Upper lobe of left lung (tissue), 6 donors: ENCODE measurements around the gene MEGF10. TPM values are rescaled to one million over a fixed set of nuclear protein-coding genes. Genes with fewer than 3 reads are reported as not detected.

Source experiments
- ATAC-seq, 2 donors: fragments of 200-7000 bp; cut with Tn5 transposase; one replicate each; pipeline ENCODE4 v1.9.1; 2022; ENCODE audit warnings: mild to moderate bottlenecking in 2 of 2, moderate library complexity in 2 of 2; ENCODE audit not compliant: low FRiP score in 2 of 2
- DNase-seq, 2 donors: peaks; one replicate each; pipeline ENCODE4 v3.0.0-alpha.2; 2019 to 2020
- H3K27ac ChIP-seq, 4 donors: fragments of 200-600 bp; sonication (generic); one replicate each; pipeline ENCODE4 v1.5.1; 2016 to 2019
- H3K27me3 ChIP-seq, 4 donors: fragments of 200-600 bp; sonication (generic); one replicate each; pipeline ENCODE4 v1.5.1; 2017 to 2019
- H3K36me3 ChIP-seq, 4 donors: fragments of 200-600 bp; sonication (generic); one replicate each; pipeline ENCODE4 v1.5.1; 2016 to 2019
- H3K4me1 ChIP-seq, 4 donors: fragments of 200-600 bp; sonication (generic); one replicate each; pipeline ENCODE4 v1.5.1; 2018 to 2019
- H3K4me3 ChIP-seq, 4 donors: fragments of 200-600 bp; sonication (generic); one replicate each; pipeline ENCODE4 v1.5.1; 2017 to 2019; ENCODE audit warnings: mild to moderate bottlenecking in 2 of 4, moderate library complexity in 1 of 4
- H3K9me3 ChIP-seq, 4 donors: fragments of 200-600 bp; sonication (generic); one replicate each; pipeline ENCODE4 v1.5.1; 2018 to 2019
- CTCF ChIP-seq, 6 experiments: fragments of 450-650 bp in 4 of 6; fragments of 200-600 bp in 2 of 6; sonication (generic) in 2 of 6; IDR thresholded peaks; one replicate each; pipeline ENCODE4 v1.5.1; 2016 to 2019; ENCODE audit warnings: antibody characterized with exemption in 6 of 6
- EP300 ChIP-seq, 4 donors: sonication (generic); formaldehyde crosslinking; IDR thresholded peaks; one replicate each; pipeline ENCODE4 v1.5.1; 2017; ENCODE audit warnings: antibody characterized with exemption in 4 of 4, control low read depth in 2 of 4
- POLR2A ChIP-seq, 4 donors: fragments of 450-650 bp; IDR thresholded peaks; one replicate each; pipeline ENCODE4 v1.5.1; 2016 to 2017; ENCODE audit warnings: antibody characterized with exemption in 4 of 4, mild to moderate bottlenecking in 2 of 4
- POLR2AphosphoS5 ChIP-seq, 2 donors: sonication (generic); formaldehyde crosslinking; IDR thresholded peaks; one replicate each; pipeline ENCODE4 v1.5.1; 2017; ENCODE audit warnings: antibody characterized with exemption in 2 of 2
- WGBS, 2 donors: methylation state at CpG; one replicate each; pipeline ENCODE4 v1.1.5; 2017 to 2018; 5-methylcytosine and 5-hydroxymethylcytosine counted together
- total RNA-seq, 6 donors: library from RNA; depleted of rRNA in 4 of 6; stranded (reverse); fragments of >200 nt in 4 of 6; gene quantifications; one replicate each; pipeline versions ENCODE4 v1.1.0 to v1.2.1, GENCODE V29; 2016 to 2021
- donor health status: DM: no; HTN: no; CAD: no; lungs with moderate emphysema.
- donor health status: DM: no; HTN: yes; CAD: no; lungs with severe emphysema.

The MEGF10 gene
- total RNA-seq, 6 donors from 2014 or later: under 0.01 to 3.3 (median 0.17) TPM; not detected in 3

GRCh38 chr5:127441799-127442484 lies 151.3 kb downstream of the MEGF10 start:
- WGBS, 2 donors: 66 to 74% methylated on average over 4 of the region's 4 CpGs
- ATAC-seq: no peak
- no peak for DNase-seq
- Histone ChIP-seq H3K27ac (no peak overlapping the region), H3K36me3 (no peaks in the 10 kb centered on the region), H3K27me3 (no peaks in the 10 kb centered on the region), H3K4me1 (no peaks in the 10 kb centered on the region), H3K4me3 (no peak overlapping the region), H3K9me3 (no peaks in the 10 kb centered on the region)
- no peak for TF ChIP-seq POLR2AphosphoS5 (IDR thresholded peaks at IDR 0.05)
- TF ChIP-seq CTCF (IDR thresholded peaks at IDR 0.05): no peak
- no peak for TF ChIP-seq POLR2A (IDR thresholded peaks at IDR 0.05)
- no peak for TF ChIP-seq EP300 (IDR thresholded peaks at IDR 0.05)

GRCh38 chr5:127444171-127444570 lies 153.6 kb downstream of the MEGF10 start:
- no peak for DNase-seq
- no peak overlapping the region for H3K27ac ChIP-seq

GRCh38 chr5:127445328-127445727 lies 154.7 kb downstream of the MEGF10 start:
- no peaks in the 10 kb centered on the region for H3K27me3 ChIP-seq
- H3K36me3 ChIP-seq: no peaks in the 10 kb centered on the region
- no peak overlapping the region for H3K4me3 ChIP-seq
- TF ChIP-seq CTCF (IDR thresholded peaks at IDR 0.05): no peak
- no peak for TF ChIP-seq POLR2A (IDR thresholded peaks at IDR 0.05)
- no peak for TF ChIP-seq EP300 (IDR thresholded peaks at IDR 0.05)
- no peak for TF ChIP-seq POLR2AphosphoS5 (IDR thresholded peaks at IDR 0.05)
- no peak overlapping the region for H3K27ac ChIP-seq
- DNase-seq: no peak
- no peaks in the 10 kb centered on the region for H3K9me3 ChIP-seq
- 58 to 71% methylated on average over 4 of the region's 4 CpGs for WGBS, 2 donors
- ATAC-seq: no peak
- no peaks in the 10 kb centered on the region for H3K4me1 ChIP-seq

More at GRCh38 chr5:127444171-127444570, 153.6 kb downstream of the MEGF10 start:
- TF ChIP-seq POLR2AphosphoS5 (IDR thresholded peaks at IDR 0.05): no peak
- no peak for TF ChIP-seq EP300 (IDR thresholded peaks at IDR 0.05)
- no peak for TF ChIP-seq CTCF (IDR thresholded peaks at IDR 0.05)
- TF ChIP-seq POLR2A (IDR thresholded peaks at IDR 0.05): no peak
- Histone ChIP-seq H3K27me3 (no peaks in the 10 kb centered on the region), H3K36me3 (no peaks in the 10 kb centered on the region), H3K9me3 (no peaks in the 10 kb centered on the region), H3K4me1 (no peaks in the 10 kb centered on the region), H3K4me3 (no peak overlapping the region)
- 46 to 69% methylated on average over 1 of the region's 1 CpG for WGBS, 2 donors
- no peak for ATAC-seq

GRCh38 chr5:127446626-127447025 lies 156.0 kb downstream of the MEGF10 start:
- no peaks in the 10 kb centered on the region for H3K36me3 ChIP-seq
- no peaks in the 10 kb centered on the region for H3K27me3 ChIP-seq
- H3K4me3 ChIP-seq: no peak overlapping the region
- no peaks in the 10 kb centered on the region for H3K9me3 ChIP-seq
- H3K4me1 ChIP-seq: no peaks in the 10 kb centered on the region
- ATAC-seq (no peak), DNase-seq (no peak)
- TF ChIP-seq CTCF (IDR thresholded peaks at IDR 0.05) (no peak), POLR2AphosphoS5 (IDR thresholded peaks at IDR 0.05) (no peak), EP300 (IDR thresholded peaks at IDR 0.05) (no peak)
- no peak overlapping the region for H3K27ac ChIP-seq
- 80 to 86% methylated on average over 2 of the region's 2 CpGs for WGBS, 2 donors

- DNase-seq: no peak
- Histone ChIP-seq H3K27ac (no peak overlapping the region), H3K27me3 (no peaks in the 10 kb centered on the region), H3K36me3 (no peaks in the 10 kb centered on the region), H3K9me3 (no peaks in the 10 kb centered on the region), H3K4me3 (no peak overlapping the region), H3K4me1 (no peaks in the 10 kb centered on the region)
- 86 to 92% methylated on average over 7 of the region's 7 CpGs for WGBS, 2 donors
- ATAC-seq: no peak
- TF ChIP-seq CTCF (IDR thresholded peaks at IDR 0.05) (no peak), POLR2AphosphoS5 (IDR thresholded peaks at IDR 0.05) (no peak), EP300 (IDR thresholded peaks at IDR 0.05) (no peak), POLR2A (IDR thresholded peaks at IDR 0.05) (no peak)
Measured at GRCh38 chr5:127447827-127448226, 157.2 kb downstream of the MEGF10 start.
